Measurements from ENCODE around the gene CASP10.
"Not testable (repeated sequence)": the region's sequence is repeated elsewhere in the genome, so short reads cannot be mapped to it uniquely, and the experiment has no call there.

The CASP10 gene

DNA sequence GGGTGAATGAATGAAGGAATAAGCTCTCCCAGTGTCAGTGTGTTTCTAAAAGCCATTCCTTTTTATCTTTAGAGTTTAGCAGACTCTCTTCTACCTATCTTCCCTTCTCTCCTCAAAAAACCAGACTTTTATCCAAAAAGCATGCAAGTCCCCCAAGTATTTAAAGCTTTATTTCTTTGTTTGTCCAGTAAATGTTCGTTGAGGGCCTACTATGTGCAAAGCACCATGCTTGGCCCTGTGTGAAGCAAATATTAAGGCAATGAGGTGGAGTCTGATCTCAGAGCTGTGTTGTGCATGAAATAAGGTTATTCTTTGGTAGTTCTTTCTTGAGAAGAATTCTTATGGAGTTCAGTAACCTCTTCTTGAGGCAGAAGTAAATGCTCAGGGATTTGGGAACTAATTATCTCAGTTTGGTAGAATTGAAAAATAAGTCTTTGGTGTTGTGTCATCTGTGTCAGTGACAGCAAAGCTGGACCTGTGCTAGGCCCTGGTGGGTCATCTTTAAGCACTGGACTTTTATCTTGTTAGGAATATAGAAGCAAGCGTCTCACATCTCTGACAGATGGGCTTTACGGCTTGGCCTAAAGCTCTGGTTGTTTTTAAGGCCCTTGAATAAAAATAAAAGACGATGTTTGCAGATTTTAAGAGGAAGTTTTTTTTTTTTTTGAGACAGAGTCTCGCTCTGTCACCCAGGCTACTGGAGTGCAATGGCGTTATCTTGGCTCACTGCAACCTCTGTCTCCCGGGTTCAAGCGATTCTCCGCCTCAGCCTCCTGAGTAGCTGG, 28.1 kb upstream of the CASP10 start:
- no peak for DNase-seq (ENCODE audit: low spot score)

DNA sequence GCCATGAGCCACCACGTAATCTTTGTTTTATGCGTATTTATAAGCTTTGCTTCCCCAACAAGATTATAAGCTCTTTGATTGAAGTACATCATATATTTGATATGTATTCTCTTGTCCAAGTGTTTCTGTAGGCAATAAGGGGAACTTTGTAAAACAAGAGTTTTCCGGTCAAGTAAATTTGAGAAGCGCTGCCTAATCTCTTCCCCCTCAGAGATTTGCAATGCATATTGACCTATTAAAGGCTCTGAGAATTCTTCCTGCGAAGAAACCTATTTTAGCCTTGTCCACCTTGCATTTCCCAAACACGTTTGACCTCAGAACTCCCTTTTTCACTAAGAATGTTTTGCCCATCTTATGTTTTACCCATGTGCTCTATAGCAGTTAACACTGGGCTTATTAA, 26.9 kb upstream of the CASP10 start:
- no peak for DNase-seq (ENCODE audit: low spot score)

DNA sequence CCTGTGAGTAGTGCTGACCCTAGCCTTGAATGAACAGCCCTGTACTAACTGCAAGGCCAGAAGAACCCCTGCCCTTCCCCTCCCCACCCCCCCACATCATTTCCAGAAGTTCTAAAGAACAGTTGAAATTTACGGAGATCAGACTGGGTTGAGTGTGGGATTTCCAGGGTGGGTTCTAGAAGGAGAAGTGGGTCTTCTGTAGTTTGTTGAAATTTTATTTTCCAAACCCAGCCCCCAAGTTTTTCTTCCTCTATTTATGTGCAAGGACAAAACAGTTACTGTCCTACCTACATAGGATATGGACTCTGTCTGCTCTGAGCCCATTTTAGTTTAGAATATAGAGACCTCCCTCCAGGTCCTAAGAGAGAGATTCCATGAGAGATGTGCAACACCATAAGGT, 26.3 kb upstream of the CASP10 start:
- no peak for DNase-seq (ENCODE audit: low spot score)

DNA sequence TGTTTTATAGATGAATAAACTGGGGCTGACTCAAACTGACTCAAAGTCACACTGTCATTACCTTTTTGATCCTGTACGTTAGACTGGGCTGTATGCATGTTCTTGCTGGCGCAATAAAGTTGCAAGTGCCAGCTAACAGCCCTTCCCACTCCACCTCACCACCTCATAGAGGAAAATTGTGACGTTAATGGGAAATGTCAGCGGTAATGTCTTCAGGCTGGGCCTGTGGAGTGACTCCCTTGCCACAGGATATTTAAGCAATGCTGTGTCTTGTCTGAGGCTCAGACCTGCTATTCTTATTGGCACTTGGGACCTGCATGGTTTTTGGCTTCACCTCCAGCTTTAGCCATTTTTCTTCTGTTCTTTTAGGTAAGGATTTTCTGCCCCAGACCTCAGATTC, 25.2 kb upstream of the CASP10 start:
- DNase-seq (ENCODE audit: low spot score) = no peak

DNA sequence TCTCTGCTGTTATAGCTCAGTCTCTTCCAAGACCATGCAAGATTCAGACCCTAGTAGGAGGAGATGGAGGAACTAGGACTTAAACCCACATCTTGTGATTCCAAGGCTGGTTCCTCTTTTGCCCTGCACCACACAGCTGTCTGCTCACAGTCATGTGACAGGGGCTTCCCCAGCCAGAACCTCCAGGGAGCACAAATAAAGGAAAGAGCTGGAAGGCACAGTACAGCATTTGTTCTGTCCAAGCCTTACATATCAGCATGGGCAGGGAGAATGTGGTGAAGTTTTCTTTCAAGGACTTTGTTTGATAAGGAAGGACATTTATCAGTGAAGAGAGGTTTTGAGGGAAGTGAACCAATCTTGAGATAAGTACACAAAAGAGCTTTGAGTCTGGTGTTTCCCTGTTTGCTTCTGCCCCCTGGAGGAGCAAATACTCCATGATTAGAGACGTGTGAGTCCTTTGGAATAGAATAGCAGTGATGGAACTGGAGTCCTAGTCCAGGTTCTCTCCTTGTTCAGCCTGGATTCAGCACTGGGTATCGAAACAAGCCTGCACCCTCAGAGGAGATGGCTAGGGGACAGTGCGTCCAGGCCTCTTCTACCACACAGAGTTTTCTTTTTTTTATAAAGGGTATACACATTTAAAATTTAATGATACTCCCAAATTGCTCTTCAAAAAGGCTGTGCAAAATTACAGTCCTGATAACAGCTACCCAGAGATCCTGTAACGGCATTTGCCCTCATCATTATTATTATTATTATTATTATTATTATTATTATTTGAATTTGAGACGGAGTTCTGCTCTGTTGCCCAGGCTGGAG, 24.6 kb upstream of the CASP10 start:
- DNase-seq (ENCODE audit: low spot score) = peak; percentile 91

DNA sequence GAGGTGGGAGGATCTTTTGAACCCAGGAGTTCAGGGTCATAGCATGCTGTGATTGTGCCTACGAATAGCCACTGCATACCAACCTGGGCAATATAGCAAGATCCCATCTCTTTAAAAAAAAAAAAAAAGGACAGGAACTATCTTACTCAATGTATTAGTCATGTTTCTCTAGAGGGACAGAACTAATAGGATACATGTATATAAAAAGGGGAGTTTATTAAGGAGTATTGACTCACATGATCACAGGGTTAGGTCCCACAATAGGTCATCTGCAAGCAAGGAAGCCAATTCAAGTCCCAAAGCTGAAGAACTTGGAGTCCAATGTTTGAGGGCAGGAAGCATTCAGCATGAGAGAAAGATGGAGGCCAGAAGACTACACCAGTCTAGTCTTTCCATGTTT, 18.8 kb upstream of the CASP10 start:
- DNase-seq (ENCODE audit: low spot score) = no peak

DNA sequence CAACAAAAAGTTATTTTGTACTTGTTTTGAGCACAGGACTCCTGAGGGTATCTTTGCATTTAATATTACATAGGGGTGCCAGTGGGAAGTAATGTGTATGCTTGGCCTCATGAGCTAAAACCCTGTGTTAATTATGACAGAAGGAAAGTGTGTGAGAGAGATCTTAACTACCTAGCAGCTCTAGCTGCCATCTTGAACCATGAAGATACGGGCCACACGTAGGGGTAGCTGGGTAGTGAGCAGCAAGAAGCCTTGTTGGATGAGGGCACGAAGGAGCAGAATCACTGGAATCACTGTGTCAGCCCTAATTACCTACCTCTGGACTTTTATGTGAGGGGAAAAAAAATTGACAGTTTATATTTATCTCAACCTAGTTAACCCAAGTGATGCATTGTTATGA, 15.4 kb upstream of the CASP10 start:
- no peak for DNase-seq (ENCODE audit: low spot score)

DNA sequence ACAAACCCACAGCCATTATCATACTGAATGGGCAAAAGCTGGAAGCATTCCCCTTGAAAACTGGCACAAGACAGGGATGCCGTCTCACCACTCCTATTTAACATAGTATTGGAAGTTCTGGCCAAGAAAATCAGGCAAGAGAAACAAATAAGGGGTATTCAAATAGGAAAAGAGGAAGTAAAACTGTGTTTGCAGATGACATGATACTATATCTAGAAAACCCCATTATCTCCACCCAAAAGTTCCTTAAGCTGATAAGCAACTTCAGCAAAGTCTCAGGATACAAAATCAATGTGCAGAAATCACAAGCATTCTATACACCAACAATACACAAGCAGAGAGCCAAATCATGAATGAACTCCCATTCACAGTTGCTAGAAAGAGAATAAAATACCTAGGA, 14.4 kb upstream of the CASP10 start:
- DNase-seq (ENCODE audit: low spot score) = not testable (repeated sequence)

DNA sequence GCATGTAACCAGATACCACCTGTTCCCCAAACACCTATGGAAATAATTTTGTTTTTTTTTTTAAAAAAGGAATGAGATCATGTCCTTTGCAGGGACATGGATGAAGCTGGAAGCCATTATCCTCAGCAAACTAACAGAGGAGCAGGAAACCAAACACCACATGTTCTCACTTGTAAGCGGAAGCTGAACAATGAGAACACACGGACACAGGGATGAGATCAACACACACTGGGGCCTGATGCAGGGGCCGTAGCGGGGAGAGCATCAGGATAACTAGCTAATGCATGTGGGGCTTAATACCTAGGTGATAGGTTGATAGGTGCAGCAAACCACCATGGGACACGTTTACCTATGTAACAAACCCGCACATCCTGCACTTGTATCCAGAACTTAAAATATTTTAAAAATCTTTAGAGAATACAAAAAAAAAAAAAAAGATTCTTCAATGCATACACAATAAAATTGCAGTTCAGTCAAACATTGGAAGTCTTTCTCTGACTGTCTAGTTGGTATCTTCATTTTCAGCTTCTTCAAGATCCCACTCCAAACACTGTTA, 11.6 kb upstream of the CASP10 start:
- DNase-seq (ENCODE audit: low spot score) = no peak

DNA sequence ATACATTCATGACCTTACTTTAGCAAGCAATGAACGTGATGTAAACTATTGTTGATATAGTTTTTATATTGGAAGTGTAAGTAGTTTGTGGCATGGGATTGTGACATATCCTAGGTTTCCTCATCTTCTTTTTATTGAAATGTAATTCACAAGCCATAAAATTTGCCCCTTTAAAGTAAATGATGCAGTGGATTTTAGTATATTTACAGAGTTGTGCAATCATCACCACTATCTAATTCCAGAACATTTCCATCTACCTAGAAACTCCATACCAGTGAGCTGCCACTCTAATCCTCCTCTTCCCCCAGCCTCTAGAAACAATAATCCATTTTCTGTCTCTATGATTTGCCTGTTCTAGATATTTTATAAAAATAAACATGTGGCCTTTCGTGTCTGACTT, 10.7 kb upstream of the CASP10 start:
- no peak for DNase-seq (ENCODE audit: low spot score)

DNA sequence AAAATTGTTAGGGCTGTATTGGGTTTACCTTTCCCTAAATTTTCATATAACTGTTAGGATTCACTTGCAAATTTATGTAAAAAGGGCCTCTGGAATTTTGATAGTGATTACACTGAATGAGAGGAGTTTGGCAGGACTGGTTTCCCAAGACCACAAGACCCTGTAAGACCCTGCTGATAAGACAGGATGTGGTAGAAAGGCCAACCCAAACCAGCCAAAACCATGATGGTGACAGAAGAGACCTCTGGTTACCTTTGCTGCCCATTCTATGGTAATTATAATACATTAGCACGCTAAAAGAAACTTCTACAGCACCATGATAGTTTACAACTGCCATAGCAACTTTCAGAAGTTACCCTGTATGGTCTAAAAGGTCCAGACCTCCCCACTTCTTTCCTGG, 8.3 kb upstream of the CASP10 start:
- no peak for DNase-seq (ENCODE audit: low spot score)

DNA sequence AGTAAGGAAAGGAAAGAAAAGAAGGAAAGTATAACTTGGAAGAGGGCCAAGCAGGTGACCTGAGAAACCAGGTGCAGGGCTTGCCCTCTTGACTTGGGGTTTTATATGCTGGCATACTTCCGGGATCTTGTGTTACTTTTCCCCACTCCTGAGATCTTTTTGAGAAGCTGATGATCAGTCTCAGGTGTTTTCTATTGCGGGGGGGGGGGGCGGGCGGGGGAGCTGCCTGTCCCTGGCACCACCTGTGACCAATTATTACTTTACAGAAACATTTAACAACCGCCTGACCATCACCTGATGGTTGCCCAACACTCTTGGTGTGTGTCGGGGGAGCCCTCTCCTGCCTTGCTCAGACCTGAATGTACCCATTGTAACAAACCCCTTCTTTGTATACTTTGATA, 6.9 kb upstream of the CASP10 start:
- no peak for DNase-seq (ENCODE audit: low spot score)

DNA sequence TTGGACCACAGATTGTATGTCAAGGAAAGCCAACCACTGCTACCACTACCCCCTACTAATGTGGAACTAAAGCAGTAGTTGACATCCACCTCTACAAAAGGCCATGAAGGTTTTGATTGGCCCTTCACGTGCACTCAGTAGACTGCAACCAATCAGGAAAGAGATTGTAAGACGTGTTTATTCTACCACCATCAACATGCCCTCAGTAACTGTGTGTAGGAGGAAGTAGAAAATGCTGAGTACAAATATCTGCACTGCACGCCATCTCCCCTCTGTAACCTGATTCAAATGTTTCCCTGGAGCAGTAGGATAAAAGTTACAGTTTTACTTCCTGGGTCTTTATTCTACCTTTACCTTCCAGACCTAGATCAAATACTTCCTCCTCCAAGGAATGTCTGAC, 2.9 kb upstream of the CASP10 start:
- no peak for DNase-seq (ENCODE audit: low spot score)

DNA sequence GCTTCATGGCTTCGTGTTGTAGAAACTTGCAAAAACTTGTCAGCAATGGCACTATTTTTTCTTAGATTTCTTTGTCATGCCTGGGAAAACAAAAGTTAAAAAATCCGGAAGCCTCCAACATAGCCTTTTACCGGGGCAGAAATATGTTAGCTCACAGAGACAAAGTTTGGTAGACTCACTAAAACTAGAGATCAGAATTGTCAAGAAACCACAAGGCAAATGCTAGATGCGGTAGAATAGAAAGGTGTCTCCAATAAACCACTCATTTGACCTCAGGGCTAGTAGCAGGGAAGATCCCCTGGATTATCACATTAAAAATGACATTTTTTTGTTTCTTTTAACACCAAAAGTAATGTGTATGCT, 405 bp downstream of the CASP10 start:
- no peak for DNase-seq (ENCODE audit: low spot score)

DNA sequence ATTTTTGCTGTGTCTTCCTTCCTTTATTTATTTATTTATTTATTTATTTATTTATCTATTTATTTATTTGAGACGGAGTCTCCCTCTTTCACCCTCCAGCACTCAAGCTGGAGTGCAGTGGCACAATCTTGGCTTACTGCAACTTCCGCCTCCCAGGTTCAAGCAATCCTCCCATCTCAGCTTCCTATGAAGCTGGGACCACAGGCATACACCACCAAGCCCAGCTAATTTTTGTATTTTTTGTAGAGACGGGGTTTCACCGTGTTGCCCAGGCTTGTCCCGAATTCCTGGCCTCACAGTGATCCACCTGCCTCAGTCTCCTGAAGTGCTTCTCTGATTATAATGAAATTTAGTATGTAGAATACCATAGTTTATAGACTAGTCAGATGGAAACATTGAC, 894 bp downstream of the CASP10 start:
- DNase-seq (ENCODE audit: low spot score) = not testable (repeated sequence)

DNA sequence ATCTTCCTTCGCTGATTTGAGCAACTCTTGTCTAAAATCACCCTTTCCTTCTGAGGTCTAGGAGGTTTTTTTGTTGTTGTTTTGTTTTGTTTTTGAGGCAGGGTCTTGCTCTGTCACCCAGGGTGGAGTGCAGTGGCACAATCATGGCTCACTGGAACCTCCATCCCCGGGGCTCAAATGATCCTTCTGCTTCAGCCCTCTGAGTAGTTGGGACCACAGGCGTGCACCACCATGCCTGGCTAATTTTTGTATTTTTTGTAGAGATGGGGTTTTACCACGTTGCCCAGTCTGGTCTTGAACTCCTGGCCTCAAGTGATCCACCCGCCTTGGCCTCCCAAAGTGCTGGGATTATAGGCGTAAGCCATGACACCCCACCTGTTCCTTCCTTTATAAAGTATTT, 1.3 kb downstream of the CASP10 start:
- DNase-seq (ENCODE audit: low spot score) = not testable (repeated sequence)

DNA sequence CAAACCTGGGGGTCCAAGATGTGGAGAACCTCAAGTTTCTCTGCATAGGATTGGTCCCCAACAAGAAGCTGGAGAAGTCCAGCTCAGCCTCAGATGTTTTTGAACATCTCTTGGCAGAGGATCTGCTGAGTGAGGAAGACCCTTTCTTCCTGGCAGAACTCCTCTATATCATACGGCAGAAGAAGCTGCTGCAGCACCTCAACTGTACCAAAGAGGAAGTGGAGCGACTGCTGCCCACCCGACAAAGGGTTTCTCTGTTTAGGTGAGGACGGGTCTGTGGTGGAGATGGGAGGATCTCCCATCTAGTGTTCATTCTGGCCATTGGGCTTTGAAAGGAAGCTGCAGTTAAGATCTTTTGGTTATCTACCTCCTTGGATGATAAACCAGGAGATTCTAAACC, 2.9 kb downstream of the CASP10 start:
- DNase-seq (ENCODE audit: low spot score) = no peak

DNA sequence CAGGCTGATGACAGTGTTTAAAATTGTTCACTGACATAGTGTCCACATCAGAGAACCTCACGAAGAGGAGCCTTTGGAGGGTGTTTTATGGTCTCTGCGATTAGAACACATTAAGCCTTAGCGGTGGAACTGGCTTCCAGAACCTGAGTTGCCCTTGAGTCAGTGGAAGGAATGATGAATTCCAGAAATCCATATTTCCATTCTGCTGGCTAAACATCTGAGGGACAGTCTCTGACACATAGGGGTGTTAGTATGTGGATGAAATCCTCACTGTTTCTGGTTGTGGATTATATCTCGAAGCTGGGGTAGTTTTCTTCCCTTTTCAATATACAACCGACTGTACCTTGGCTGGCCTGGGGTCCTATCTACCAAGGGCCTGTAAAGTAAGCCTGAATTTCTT, 4.0 kb downstream of the CASP10 start:
- DNase-seq (ENCODE audit: low spot score) = no peak

DNA sequence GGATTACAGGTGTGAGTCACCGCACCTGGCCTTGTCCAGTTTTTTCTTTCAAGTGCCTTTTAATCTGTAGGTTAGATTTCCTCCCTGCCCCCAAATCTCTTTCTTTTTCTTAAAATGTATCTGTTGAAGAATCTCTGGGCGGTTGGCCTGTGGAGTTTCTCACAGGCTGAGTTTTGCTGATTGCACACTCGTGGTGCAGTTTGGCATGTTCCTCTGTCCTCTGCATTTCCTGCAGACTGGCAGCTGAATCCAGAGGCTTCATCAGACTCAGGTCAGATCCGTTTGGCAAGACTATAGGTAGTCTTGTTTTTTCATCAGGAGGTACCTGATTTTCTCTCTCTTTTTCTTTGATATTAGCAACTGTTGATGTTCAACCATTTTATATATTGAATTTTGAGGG, 5.5 kb downstream of the CASP10 start:
- DNase-seq (ENCODE audit: low spot score) = no peak

DNA sequence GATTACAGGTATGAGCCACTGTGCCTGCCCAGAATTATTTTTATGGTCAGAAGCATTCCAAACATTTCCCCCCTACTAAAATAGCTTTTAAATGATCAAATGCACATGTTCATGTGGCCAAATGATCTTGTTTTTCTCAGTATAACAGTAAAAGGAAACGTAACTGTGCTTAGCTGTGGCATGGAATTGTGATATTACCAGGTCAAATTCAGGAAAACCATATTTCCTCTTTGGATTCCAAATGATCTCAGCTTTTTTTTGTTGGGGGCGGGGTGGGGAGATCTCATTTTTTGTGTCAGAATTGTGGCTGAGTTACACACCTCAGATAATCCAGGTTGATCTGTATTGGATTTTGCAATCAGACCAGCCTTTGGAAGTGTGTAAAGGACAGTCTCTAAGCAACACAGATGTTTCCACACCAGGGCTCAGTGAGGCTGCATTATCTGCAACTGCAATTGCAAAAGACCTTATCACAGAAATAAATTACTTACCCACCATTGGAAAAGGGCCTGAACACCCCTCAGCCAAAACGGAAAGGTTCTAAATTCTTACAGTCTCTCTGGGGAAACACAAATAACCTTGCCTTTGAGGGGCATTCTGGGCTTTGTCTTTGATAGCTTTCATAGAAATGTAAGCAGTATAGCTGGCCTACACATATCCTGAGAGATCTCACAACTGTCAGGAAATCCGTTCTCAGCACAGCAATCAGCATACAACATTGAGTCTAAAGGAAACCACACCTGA, 8.4 kb downstream of the CASP10 start:
- no peak for DNase-seq (ENCODE audit: low spot score)

DNA sequence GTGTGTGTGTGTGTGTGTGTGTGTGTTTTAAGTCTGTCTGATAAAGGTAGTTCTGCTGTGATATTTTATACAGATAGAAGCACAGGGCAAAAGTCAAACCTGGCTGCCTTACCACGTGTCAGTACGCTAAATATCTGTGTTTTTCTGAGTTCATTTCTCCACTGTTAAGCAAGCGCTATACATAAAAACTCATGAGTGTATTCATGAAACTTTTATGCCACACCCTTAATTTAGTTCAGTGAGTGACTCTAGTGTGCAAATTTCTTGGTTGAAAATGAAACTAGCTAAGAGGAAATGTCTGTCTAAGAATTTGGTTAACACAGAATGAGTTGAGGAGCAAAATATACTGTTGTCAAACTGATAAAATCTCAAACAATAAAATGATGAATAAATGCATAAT, 11.2 kb downstream of the CASP10 start:
- DNase-seq (ENCODE audit: low spot score) = no peak

DNA sequence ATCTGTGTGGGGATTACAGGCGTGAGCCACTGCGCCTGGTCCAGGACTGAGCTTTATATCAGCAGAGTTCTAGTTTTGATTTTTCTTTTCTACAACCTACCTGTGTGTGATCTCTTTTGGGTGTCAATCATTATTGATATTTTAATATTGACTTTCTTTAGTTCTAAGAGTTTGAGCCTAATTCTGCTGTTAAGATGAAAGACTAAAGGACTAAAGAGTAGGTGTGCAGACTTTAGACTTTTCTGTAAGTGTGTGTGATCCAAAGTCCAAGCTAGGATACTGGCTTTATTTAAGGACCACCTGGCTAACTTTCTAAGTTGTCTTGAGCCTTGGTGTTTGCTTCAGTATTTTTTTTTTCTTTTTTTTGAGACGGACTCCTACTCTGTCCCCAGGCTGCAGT, 12.4 kb downstream of the CASP10 start:
- no peak for DNase-seq (ENCODE audit: low spot score)

DNA sequence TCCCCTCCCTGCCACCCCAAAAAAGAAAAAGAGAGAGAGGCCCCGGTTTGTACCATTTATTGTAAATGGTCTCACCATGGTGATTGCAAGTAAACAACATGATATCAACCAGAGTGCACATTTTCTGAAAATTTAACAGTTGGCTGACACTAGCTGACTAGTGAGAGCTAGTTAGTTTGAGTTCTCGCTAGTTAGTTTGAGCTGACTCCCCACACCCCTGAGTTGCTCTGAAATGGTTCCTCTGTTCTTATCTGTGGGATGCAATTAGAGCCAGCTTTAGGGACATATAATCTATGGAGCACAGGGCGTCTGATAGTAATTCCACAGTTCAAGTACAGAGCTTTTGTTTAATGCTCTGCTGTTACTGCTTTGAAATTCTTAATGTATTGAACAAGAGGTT, 13.1 kb downstream of the CASP10 start:
- DNase-seq (ENCODE audit: low spot score) = no peak

Data from globus pallidus (tissue), 1 donor.